DMS153 treated with DMSO at 0.1 percent for 48 hours (cell line): ENCODE data around the gene EIF6.

Experiments used
- DNase-seq: peaks from one replicate; lab custom pipeline; 2025; ENCODE audit not compliant: unreplicated experiment; lab: John Stamatoyannopoulos, UW

The EIF6 gene

DNA sequence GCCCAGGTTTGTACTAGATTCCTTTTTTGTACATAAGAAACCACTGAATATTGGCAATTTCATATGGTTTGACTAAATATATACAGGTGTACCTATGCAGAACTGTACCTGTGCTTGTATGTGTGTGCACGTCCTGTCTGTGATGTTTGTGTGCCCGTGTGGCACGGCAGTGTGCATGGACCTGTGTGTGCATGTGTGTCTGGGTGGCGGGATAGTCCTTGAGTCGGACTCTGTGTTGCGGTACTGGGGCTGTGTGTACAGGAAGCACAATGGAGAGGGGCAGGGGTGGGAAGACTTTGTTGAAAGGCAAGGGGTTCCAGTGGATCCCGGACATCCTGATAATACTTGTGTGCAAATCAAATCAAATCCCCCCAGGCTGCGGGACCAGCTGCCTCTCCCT is 11.1 kb upstream of the EIF6 start:
- DNase-seq: no peak

DNA sequence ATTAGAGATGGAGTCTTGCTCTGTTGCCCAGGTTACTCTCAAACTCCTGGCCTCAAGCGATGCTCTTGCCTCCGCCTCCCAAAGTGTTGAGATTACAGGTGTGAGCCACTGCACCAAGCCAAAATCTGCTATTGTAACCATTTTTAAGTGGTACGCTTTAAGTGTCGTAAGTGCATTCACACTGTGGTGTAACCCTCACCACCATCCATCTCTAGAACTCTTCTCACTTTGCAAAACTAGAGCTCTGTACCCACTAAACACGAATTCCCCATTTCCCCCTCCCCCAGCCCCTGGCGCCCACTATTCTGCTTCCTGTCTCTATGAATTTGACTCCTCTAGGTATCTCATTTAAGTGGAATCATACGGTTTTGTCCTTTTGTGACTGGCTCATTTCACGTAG is 10.5 kb upstream of the EIF6 start:
- no peak for DNase-seq

DNA sequence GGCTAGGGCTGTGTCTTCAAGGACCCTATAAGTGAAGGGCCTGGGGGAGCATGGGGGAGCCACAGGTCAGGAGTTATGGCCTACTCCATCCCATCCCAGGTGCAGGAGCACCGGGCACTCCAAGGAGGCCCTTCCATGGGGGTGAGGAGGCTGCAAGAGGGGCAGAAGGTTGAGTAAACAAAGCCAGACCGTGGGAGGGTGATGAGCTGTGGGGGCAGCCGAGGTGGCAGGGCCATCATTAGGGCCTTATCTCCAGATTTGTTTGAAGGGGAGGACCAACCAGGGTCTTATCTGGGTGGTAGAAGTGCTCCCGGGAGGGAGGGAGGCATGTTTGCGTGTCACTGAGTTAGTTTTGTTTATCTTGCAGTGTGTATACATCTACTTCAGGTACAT is 9.7 kb upstream of the EIF6 start:
- DNase-seq: no peak

DNA sequence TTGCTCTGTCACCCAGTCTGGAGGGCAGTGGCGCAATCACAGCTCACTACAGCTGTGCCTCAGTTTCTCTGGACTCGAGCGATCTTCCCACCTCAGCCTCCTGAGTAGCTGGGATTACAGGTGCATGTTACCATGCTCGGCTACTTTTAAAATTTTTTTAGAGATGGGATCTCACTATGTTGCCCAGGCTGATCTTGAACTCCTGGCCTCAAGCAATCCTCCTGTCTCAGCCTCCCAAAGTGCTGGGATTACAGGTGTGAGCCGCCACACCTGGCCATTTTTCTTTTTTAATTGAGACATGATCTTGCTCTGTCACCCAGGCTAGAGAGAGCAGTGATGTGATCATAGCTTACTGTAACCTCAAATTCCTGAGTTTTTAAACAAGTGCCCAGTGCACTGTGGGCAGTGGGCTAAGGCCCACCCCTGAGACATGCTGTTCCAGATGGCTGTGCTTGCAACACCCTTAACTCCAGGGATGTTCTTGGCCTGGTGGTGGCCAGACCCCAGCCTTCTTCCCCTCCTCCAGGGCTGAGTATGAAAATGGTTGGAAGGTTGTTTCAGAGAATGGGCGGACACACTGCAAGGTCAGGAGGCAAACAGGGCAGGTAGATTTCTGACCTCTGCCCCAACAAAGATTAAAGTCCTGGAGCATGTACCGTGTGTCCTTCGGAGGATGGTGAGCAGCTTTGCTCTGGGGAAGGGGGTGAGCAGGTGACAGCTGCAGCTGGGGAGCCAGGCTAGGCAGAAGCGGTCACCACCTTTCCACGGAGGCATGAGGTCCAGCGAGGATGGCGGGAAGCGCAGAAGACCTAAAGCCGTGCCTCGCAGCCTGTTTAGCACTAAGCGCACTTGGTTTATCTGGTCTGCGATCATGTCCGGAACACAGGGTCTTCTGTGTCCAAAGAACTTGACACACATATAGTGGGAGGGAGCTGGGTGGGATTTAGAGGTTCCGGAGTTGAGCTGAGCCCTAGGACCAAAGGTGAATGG is 9.0 kb upstream of the EIF6 start:
- no peak for DNase-seq

DNA sequence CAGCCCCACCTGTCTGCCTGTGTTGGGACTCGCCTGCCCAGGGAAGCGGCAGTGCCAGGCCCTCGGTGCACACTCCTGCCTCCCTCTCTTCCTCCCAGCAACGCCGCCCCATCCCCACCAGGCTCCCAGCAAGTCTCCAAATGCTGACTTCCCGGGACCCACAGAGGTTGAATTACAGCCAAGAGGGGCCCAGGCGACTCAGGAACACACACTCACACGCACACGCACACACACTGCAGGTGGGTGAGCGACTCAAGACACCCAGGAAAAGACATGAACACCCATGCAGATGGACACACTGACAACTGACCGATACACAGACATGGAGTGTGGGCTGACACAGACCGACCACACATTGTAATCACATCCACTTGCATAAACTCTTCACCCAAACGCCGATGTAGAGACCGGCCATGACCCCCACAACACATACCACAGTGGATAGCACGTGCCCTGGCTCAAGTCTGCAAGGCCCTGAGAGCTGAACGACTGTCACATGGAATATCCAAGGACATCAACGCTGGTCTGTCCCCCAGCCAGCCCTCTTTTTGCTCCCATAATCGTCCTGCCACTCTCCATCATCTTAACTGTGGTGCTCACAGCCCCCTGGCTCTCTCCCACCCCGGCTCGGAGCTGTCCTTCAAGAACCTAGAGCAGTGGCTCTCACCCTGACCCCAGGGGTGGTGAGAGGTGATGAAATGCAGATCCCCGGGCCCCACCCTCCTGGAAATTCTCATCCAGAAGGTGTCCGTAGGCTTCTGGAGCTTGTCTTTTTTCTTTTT is 8.1 kb upstream of the EIF6 start:
- DNase-seq: no peak

DNA sequence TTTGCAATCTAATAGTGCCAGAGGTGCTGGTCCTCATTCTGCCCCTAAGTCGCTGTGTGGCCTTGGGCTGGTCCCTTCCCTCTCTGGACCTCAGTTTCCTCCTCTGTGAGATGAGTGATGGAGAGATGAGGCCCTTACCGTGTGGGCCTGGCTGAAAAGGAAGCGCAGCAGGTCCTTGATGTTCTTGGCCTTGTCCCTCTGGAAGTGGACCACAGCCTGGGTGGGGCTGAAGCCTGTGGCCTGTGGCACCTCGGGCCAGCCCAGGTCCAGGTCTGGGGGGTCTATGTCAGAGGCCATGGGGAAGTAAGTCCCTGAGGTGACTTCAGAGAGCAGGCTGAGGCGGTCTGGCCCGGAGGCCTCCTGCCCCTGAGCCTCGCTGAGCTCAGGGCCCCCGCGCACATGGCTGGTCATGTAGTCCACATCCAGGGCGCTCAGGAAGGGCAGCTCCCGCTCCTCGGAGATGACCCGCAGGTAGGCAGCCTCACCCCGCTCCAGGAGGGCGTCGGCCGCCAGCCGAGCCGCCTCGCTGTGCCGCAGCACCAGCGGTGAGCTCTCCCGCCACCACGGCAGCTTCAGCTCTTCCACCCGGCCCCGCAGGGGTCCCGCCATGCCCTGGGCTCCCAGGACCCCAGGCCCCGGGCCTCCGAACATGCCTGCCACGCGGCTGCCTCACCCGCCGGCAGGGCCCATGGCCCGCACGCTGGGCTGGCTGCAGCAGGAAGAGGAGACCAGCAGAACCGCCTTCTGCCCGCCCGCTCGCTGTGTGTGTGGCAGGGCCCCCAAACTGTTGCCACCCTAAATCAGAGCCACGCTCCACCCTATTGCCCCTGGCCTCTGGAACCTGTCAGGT is 7.3 kb upstream of the EIF6 start, which contains the start of gene FAM83C:
Gene FAM83C (minus strand): TSS at position 772 of the 850 bp plus-strand sequence. CDS start 121 bp downstream, at position 651.
- no peak for DNase-seq

DNA sequence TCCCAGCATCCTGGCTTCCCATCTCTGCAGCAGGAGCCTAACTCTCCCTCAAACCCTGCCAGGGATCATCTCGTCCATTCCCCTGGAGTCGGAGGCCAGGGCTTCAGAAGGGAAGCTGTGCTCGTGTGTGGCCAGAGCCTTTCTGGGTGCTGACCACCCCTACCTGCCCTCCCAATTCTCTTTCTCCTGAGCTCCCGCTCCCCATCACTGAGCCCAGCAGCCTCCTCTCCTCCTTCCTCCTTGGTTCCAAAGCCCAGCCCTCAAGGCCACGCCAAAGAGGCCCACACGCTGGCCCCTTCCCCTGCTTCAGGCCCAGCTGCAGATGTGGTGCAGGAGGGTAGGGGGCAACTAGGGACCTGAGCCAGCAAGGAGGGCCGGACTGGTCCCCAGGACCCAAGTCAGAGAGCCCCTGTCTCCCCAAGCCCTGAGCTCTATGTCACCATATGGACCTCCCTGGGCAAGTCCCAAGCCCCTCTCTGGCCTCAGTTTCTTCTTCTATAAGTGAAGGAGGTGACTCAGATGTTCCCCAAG is 6.4 kb upstream of the EIF6 start:
- DNase-seq: no peak

DNA sequence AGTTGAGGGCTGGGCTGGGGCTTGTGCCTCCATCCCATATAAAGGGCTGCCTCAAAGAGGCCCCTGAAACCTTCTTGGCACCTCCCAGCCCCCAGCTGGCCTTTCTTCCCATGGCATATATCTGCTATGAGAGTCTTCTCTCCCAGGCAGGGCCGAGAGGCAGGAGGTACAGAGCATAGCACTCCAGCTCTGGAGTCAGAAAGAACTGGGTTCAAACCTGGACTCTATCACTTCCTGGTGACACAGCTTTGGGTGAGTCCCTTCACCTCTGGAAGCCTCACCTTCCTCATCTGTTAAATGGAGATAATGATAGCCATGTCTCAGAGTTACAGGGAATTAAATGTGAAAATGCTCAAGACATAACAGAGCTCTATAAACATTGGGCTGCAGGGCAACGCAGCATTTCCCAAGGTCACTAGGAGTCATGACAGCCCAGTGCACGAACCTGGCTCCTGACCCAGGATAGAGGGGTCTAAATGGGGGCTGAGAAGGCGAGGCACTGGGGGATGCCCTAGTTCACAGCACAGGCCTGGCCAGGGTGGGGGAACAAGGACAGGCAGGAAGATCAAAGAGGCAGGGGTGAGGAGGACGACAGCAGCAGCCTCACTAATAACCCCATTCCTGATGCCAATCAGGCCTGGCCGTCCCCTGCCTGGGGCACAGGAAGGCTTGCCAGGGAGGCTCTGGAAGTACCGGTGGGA is 5.8 kb upstream of the EIF6 start:
- no peak for DNase-seq

DNA sequence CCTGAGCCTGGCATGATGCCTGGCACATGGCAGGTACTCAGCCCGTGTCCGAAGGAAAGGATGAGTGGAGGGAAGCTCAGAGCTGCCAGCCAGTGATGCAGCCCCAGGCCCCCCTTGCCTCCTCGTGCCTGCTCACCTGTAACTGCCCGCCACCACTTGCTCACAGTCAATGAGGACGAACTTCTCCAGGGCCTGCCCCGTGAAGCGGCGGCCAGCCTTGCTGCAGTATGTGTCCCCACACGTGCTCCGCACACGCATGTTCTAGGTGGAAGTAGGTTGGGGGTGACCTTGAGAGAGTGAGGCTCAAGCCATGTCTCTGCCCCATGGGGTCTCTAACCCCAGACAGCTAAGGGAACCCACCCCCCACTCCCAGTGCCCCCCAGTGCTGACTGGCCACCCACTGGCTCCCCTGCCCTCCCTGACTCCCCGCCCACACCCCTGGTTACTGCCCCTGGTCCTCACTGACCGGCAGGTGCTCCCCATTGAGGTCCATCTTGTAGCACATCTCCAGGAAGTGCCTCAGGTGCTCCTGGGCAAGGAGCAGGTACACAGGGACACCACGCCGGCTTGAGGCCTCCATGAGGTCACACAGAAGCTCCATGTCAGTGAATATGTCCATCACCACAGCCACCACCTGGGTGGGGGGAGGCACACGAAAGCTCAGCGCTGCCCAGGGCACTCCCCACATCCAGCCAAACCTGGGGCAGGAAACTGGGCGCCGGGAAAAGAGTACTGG is 3.9 kb upstream of the EIF6 start:
- DNase-seq: no peak

DNA sequence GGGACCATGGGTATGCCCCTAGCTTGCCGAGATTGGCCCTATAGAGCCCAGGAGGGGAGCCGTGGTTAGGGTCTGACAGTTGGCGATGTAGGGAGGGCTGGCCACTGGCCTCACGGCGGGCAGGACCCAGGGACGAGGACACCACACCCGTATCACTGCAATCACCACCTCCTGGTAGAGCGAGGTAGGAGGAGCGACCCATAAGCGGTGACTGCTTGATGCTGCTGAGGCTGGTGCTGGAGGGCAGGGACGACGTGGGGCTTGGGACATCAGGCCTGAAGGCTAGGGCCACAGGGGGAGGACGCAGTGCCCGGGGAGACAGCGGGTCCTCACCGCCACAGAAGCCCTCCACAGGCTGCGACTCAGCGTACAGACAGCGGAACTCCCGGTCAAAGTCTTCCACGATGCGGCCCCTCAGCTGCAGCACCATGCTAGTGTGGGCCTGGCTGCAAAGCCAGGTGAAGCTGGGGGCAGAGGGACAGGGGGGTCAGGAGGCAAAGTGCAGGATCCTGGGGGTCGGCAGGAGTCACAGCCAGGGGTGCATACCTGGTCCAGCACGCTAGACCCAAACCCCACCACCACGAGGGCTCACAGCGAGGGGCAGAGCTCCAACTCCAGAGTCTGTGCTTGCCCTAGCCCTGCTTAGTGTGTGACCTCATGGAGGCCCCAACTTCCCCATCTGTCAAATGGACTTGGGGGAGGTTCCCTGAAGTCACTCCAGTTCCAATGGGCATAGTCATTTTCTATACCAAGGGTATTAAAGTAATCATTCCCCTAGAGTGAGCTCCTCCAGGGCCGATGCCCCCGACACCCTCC is 3.1 kb upstream of the EIF6 start:
- no peak for DNase-seq

DNA sequence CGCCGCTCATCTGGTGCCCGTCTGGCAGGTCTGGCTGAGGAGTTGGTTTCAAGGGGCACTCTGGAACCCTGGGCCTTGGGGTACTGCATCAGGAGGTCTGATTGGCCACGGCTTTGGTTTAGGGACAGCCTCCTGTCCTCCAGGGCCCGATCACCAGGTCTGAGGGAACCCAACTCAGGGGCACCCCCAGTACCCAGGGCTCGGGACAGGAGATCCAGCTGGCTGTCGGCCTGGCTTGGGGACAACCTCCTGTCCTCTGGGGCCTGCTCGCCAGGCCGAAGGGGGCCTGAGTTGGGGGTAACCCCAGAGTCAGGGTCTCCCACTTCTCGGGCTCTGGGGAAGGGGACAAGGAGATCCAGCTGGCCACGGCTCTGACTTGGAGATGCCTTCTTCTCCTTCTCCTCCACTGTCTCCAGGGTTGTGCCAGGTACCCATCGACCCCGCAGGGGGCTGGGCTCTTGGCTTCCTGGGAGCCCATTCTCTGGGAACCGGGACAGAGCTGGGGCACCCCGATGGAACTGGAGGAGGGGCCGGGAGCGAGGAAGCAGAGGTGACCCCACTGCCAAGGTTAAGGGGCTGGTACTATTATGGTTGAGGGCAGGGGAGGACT is 2.4 kb upstream of the EIF6 start:
- no peak for DNase-seq

DNA sequence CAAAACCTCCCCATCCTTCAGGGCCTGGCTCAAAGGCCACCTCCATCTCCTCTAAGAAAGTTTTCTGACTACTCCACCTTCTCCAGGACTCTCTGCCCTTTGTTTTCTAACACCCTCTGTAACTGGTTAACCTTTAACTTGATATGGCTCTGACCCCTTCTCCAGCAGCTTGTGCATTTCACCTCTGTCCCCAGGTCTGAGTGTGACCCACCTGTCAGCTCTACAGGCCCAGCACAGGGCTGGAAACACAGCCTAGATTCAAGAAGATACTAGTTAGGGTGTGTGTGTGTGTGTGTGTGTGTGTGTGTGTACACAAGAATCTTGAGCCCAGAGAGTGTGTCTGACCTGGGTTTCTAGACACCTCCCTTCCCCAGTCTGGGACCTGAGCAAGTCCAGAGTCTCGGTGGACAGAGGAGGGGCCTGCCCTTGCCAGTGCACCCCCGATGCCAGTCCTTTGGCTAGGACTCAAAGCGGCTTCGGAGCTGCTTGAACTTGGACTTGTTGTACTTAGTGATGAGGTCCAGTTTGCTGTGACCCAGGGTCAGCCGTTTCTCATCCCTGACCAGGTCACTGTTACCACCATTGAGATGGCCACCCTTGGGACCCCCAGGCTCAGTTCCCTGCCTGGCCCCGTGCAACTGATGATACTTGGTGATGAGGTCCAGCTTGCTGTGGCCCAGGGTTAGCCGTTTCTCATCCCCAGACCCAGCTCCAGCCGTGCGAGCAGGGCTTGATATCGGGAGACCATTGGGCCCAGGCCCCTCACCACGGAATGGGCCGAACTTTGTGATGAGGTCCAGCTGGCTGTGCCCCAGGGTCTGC is 1.7 kb upstream of the EIF6 start:
- no peak for DNase-seq

DNA sequence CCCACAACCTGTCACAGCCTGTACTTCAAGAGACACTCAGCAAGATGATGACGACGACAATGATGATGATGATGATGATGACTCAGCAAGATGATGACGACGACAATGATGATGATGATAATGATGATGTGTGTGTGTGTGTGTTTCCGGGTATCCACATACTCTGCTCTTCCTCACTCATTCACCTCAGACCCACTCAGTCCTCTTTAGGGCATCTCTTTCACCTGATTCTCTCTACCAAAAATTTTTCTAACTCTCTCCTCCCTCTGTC is 1.2 kb upstream of the EIF6 start:
- no peak for DNase-seq

DNA sequence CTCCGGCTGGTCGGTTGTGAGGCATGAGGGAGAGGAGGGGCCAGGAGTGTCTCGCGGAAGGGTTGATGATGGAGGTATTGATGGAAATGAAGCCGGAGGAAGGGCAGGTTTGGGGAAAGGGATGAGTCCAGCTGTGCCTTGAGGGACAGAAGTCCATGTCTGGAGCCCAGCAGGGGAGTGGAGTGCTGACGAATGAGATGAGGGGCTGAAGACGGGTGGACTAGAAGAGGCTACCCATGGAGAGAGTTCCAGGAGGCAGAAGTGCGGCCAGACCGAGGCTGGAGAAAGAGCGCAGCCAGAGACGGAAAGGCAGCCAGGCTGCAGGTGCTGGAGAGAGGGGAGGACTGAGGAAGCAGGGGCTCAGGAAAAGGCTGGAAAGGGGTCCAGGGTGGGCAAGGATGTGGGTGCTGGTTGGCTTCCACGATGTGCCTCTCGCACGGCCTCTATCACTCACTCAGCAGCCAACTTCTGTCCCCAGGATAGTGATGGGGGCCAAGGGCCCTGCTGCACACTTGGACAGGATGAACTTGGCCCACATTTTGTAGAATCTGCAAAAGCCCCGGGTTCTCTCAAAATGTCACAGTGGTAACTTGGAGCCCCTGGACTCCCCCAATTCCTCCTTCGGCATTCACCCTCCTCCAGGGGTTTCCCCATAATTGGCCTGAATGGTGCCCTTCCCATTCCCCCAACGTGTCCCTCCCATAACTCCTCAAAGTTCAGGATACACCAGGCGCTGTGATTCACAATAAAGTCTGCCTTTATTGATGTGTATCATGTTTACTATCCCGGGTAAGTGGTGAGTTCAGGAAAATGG is 627 bp upstream of the EIF6 start:
- no peak for DNase-seq

DNA sequence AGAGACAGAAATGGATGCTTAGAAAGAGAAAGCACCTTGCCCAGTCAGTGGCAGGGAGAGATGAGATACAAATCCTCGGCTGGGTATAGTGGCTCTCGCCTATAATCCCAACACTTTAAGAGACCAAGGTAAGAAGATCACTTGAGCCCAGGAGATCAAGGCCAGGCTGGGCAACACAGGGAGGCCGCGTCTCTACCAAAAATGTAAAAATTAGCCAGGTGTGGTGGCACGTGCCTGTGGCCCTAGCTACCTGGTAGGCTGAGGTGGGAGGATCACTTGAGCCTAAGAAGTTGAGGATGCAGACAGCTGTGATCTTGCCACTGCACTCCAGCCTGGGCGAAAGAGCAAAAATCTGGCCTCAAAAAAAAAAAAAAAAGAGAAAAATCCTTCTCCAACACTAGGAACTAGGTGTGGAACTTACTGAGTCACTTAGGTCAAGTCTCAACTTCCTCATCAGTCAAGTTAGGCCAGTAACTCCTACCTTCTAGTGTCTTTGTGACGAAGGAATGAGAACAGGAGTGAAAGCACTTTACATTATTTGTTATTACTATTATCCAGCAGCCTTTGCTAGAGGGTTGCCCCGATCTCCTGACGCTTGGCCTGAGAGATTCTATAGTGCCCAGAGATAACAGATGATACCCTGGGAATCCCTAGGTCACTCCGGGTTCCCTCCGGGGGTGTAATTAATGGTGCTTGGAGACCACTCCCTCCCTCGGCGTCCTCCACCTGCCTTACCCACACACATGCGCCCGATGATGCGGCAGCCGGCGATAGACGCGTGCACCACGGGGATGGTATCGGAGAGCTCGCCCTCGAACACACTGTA is 918 bp downstream of the EIF6 start:
- DNase-seq: no peak

DNA sequence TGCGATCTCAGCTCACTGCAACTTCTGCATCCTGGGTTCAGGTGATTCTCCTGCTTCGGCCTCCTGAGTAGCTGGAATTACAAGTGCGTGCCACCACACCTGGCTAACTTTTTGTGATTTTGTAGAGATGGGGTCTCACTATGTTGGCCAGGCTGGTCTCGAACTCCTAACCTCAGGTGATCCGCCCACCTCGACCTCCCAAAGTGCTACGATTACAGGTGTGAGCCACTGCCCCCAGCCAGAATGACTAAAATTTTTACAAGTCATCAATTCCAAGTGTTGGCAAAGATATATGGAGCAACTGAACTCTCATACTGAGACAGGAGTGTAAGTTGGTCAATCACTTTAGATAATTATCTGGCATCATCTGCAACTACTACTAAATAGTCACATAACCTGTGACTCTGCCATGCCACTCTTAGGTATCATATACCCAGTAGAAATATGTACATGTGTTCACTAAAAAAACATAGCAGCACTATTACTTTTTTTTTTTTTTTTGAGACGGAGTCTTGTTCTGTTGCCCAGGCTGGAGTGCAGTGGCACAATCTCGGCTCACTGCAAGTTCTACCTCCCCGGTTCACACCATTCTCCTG is 3.0 kb downstream of the EIF6 start:
- DNase-seq: no peak
